GM12878 (cell line): ENCODE data around the gene GABBR2. TPM values are rescaled to one million over a fixed set of nuclear protein-coding genes. Genes with fewer than 3 reads are reported as not detected.

Experiments used
- ATAC-seq: fragments of 200-7000 bp; cut with Tn5 transposase; 3 replicates; pipeline ENCODE4 v1.9.1; 2020; ENCODE audit warnings: mild to moderate bottlenecking, moderate library complexity
- BruUV-seq: library from RNA; stranded (reverse); fragments of 400-500 nt; replicated peaks from 2 replicates; lab custom pipeline; 2021; lab: Mats Ljungman, UMichigan
- CTCF ChIA-PET: fragments of 300-600 bp; sonication (Branson Sonifier 250); formaldehyde crosslinking; extraction: SDS; loops from one replicate; lab custom pipeline; 2021; ENCODE audit warnings: inconsistent platforms; lab: Yijun Ruan, JAX
- POLR2A ChIA-PET: fragments of 350-600 bp; formaldehyde crosslinking; extraction: SDS; loops from one replicate; lab custom pipeline; 2021; ENCODE audit warnings: inconsistent platforms; lab: Charles Lee
- RAD21 ChIA-PET: fragments of 300-600 bp; sonication (Branson Sonifier 250); formaldehyde crosslinking; loops from one replicate; lab custom pipeline; 2023; ENCODE audit warnings: antibody characterized with exemption; ENCODE audit not compliant: unreplicated experiment; lab: Charles Lee
- SMC1A ChIA-PET: fragments of 300-600 bp; sonication (Branson Sonifier 250); formaldehyde crosslinking; loops from one replicate; lab custom pipeline; 2023; ENCODE audit not compliant: unreplicated experiment, uncharacterized antibody; lab: Charles Lee
- DNase-seq: peaks from one replicate; pipeline ENCODE4 v3.0.0-alpha.2; 2011; ENCODE audit warnings: low read depth, low spot score
- FAIRE-seq: peaks from 3 replicates; lab custom pipeline; 2011; peaks lifted over from hg19 to GRCh38; lab: Jason Lieb, UNC
- H2AFZ ChIP-seq: 2 replicates; pipeline ENCODE4 v1.6.0; 2011; ENCODE audit warnings: low read depth, low read length, control low read depth; ENCODE audit not compliant: control insufficient read depth
- H3K27ac ChIP-seq: 2 replicates; pipeline ENCODE4 v1.5.1; 2011; ENCODE audit warnings: control low read depth; ENCODE audit not compliant: control insufficient read depth, insufficient read depth
- H3K27me3 ChIP-seq, 2 experiments: replicated peaks in 1 of 2; 2 replicates each; pipeline versions ENCODE4 v1.6.0 to v1.6.1; 2011; ENCODE audit warnings: low read length in 1 of 2; ENCODE audit not compliant: control insufficient read depth in 2 of 2, insufficient read depth in 2 of 2
- H3K36me3 ChIP-seq, 2 experiments: 2 replicates each; pipeline ENCODE4 v1.5.1; 2011; ENCODE audit warnings: low read length in 1 of 2; ENCODE audit not compliant: control insufficient read depth in 2 of 2, insufficient read depth in 2 of 2
- H3K4me1 ChIP-seq: 2 replicates; pipeline ENCODE4 v1.6.1; 2011; ENCODE audit warnings: mild to moderate bottlenecking, low read length, moderate library complexity, mixed read lengths; ENCODE audit not compliant: control insufficient read depth, insufficient read depth
- H3K4me2 ChIP-seq: 2 replicates; pipeline ENCODE4 v1.6.0; 2011; ENCODE audit warnings: control low read depth; ENCODE audit not compliant: control insufficient read depth, insufficient read depth
- H3K4me3 ChIP-seq: fragments of 200-600 bp; sonication (generic); 2 replicates; pipeline ENCODE4 v1.5.1; 2016
- H3K79me2 ChIP-seq: 2 replicates; pipeline ENCODE4 v1.6.0; 2011; ENCODE audit warnings: low read length; ENCODE audit not compliant: control insufficient read depth, insufficient read depth
- H3K9ac ChIP-seq: 2 replicates; pipeline ENCODE4 v1.8.0; 2011; ENCODE audit warnings: low read length, control low read depth, mixed read lengths; ENCODE audit not compliant: control insufficient read depth, insufficient read depth
- H3K9me3 ChIP-seq: replicated peaks from 3 replicates; pipeline ENCODE4 v1.5.1; 2011; ENCODE audit warnings: mild to moderate bottlenecking, low read length; ENCODE audit not compliant: control insufficient read depth, insufficient read depth
- H4K20me1 ChIP-seq: 2 replicates; pipeline ENCODE4 v1.6.0; 2011; ENCODE audit not compliant: control insufficient read depth, insufficient read depth
- BRCA1 ChIP-seq: IDR thresholded peaks from 2 replicates; pipeline ENCODE4 v1.6.1; 2011; ENCODE audit warnings: low read depth, low read length, improper control_type of control experiment
- CEBPB ChIP-seq, 2 experiments: fragments of 150-350 bp in 1 of 2; IDR thresholded peaks; 2 replicates each; pipeline ENCODE4 v1.6.1; 2012 to 2014; ENCODE audit warnings: low read depth in 2 of 2, low read length in 2 of 2, borderline replicate concordance in 1 of 2, inconsistent platforms in 1 of 2
- CHD1 ChIP-seq: IDR thresholded peaks from 2 replicates; pipeline ENCODE4 v1.6.1; 2012; ENCODE audit warnings: low read depth, low read length, improper control_type of control experiment
- NFXL1 ChIP-seq: fragments of 450-650 bp; IDR thresholded peaks from 2 replicates; pipeline ENCODE4 v1.6.1; 2017; ENCODE audit warnings: antibody characterized with exemption, mild to moderate bottlenecking, borderline replicate concordance
- PKNOX1 ChIP-seq: fragments of 450-650 bp; IDR thresholded peaks from 2 replicates; pipeline ENCODE4 v1.6.1; 2016; ENCODE audit warnings: mild to moderate bottlenecking
- SP1 ChIP-seq: IDR thresholded peaks from one replicate; pipeline ENCODE4 v1.6.1; 2011; ENCODE audit warnings: low read depth, low read length
- WGBS: methylation state at CpG from one replicate; pipeline ENCODE4 v1.1.6; 2016; ENCODE audit warnings: low lambda C conversion rate; ENCODE audit not compliant: insufficient replicate concordance, insufficient coverage; ENCODE audit errors: missing lambda C conversion rate; 5-methylcytosine and 5-hydroxymethylcytosine counted together
- in situ Hi-C: fragments of 300-500 bp; cut with MboI; formaldehyde crosslinking; loops from 9 replicates; pipeline ENCODE4 v1.14.3; 2018; ENCODE audit warnings: mixed read lengths
- intact Hi-C: fragments of 100-400 bp; cut with micrococcal nuclease; formaldehyde crosslinking; loops from one replicate; pipeline ENCODE4 v1.14.2; 2022; ENCODE audit not compliant: unreplicated experiment
- polyA plus RNA-seq, 11 experiments: library from polyadenylated mRNA; depleted of rRNA in 4 of 11; unstranded in 6 of 11; stranded (reverse) in 5 of 11; fragments of >200 nt; fragmentation: Nextera tagmentation in 4 of 11; fragmentation: Illumina TruSeq in 1 of 11; extraction: Ambion mirVana in 4 of 11; extraction: Trizol in 1 of 11; gene quantifications; 1 replicate in 1 of 11; 2 replicates in 10 of 11; pipeline versions ENCODE4 v1.2.1 to v1.2.3, GENCODE V29; 2011 to 2016; ENCODE audit warnings: inconsistent platforms in 2 of 11, missing spikeins in 2 of 11, low read depth in 1 of 11
- total RNA-seq, 4 experiments: library from RNA; depleted of rRNA in 3 of 4; stranded (reverse); fragments of >200 nt in 3 of 4; fragmentation: Illumina TruSeq in 1 of 4; extraction: Trizol in 1 of 4; gene quantifications; 2 replicates each; pipeline versions ENCODE4 v1.2.1 to v1.2.3, GENCODE V29; 2013 to 2021
- TF ChIP-seq, protein P1 (sequence below): IDR thresholded peaks from 2 replicates; pipeline ENCODE4 v1.6.1; 2011; ENCODE audit warnings: low read depth, mild to moderate bottlenecking, low read length, moderate library complexity, borderline replicate concordance; ENCODE audit errors: extremely low read depth
- TF ChIP-seq, protein P2 (sequence below): fragments of 450-650 bp; IDR thresholded peaks from 2 replicates; pipeline ENCODE4 v1.6.1; 2014; ENCODE audit warnings: mild to moderate bottlenecking
- TF ChIP-seq, protein P3 (sequence below): IDR thresholded peaks from 2 replicates; pipeline ENCODE4 v1.6.1; 2011; ENCODE audit warnings: borderline replicate concordance, low read depth, mild to moderate bottlenecking, moderate library complexity, low read length; ENCODE audit not compliant: insufficient read depth, poor library complexity, severe bottlenecking

The GABBR2 gene
- total and polyA plus RNA-seq, 10 of the 15 experiments (the other 5 are each of a cell fraction or from before 2014, with no cell fraction given) = 0.02 to 2.2 (median 0.06) TPM; not detected in 2

- ChIA-PET CTCF (interaction anchor here (1.4 kb wide), 1 partner anchor 23 kb away, joined by 3 read pairs; no protein-coding TSS in a partner anchor), RAD21 (no interaction called here), POLR2A (no interaction called here), SMC1A (interaction anchor here (0.7 to 1.0 kb wide), 2 partner anchors 12 to 15 kb away, joined by 3 read pairs; no protein-coding TSS in a partner anchor)
- H3K4me3 ChIP-seq = no peak overlapping the region
- intact Hi-C loops (no loop called here), in situ Hi-C loops (no loop called here)
- no peak for TF ChIP-seq PKNOX1
- TF ChIP-seq NFXL1 = no peak
- TF ChIP-seq, protein P1, sequence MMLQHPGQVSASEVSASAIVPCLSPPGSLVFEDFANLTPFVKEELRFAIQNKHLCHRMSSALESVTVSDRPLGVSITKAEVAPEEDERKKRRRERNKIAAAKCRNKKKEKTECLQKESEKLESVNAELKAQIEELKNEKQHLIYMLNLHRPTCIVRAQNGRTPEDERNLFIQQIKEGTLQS = no peak
- TF ChIP-seq, protein P2, sequence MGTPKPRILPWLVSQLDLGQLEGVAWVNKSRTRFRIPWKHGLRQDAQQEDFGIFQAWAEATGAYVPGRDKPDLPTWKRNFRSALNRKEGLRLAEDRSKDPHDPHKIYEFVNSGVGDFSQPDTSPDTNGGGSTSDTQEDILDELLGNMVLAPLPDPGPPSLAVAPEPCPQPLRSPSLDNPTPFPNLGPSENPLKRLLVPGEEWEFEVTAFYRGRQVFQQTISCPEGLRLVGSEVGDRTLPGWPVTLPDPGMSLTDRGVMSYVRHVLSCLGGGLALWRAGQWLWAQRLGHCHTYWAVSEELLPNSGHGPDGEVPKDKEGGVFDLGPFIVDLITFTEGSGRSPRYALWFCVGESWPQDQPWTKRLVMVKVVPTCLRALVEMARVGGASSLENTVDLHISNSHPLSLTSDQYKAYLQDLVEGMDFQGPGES = no peak
- TF ChIP-seq, protein P3, sequence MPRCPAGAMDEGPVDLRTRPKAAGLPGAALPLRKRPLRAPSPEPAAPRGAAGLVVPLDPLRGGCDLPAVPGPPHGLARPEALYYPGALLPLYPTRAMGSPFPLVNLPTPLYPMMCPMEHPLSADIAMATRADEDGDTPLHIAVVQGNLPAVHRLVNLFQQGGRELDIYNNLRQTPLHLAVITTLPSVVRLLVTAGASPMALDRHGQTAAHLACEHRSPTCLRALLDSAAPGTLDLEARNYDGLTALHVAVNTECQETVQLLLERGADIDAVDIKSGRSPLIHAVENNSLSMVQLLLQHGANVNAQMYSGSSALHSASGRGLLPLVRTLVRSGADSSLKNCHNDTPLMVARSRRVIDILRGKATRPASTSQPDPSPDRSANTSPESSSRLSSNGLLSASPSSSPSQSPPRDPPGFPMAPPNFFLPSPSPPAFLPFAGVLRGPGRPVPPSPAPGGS = no peak
- no peak for TF ChIP-seq CEBPB (IDR thresholded peaks at IDR 0.05; ENCODE audit: borderline replicate concordance in 1 of 2, low read depth in 2 of 2, low read length in 2 of 2)
- TF ChIP-seq BRCA1 = no peak
- no peak for TF ChIP-seq CHD1
- TF ChIP-seq SP1 = no peak
- H3K9me3 ChIP-seq = no peaks in the 10 kb centered on the region
- H4K20me1 ChIP-seq = no peaks in the 10 kb centered on the region
- H3K27me3 ChIP-seq = no peaks in the 10 kb centered on the region
- H3K4me1 ChIP-seq = no peaks in the 10 kb centered on the region
- BruUV-seq = no TSS peak
- H3K27ac ChIP-seq = no peak overlapping the region
- 48% methylated on average over 11 of the region's 11 CpGs for WGBS
- no peak for FAIRE-seq
- H3K36me3 ChIP-seq = no peaks in the 10 kb centered on the region
- H3K9ac ChIP-seq = no peak overlapping the region
- ATAC-seq = no peak
- no peak overlapping the region for H2AFZ ChIP-seq
- no peak for DNase-seq
- no peaks in the 10 kb centered on the region for H3K79me2 ChIP-seq
- no peak overlapping the region for H3K4me2 ChIP-seq
Observed at GRCh38 chr9:98551511-98552286, 157.0 kb downstream of the GABBR2 start.
